Fibroblast of skin of scalp (primary cell): ENCODE data around the gene SACS.
"Not testable (repeated sequence)": the region's sequence is repeated elsewhere in the genome, so short reads cannot be mapped to it uniquely, and the experiment has no call there.

Experiments
- DNase-seq: peaks from one replicate; pipeline ENCODE4 v3.0.0-alpha.2; 2013

The SACS gene

DNA sequence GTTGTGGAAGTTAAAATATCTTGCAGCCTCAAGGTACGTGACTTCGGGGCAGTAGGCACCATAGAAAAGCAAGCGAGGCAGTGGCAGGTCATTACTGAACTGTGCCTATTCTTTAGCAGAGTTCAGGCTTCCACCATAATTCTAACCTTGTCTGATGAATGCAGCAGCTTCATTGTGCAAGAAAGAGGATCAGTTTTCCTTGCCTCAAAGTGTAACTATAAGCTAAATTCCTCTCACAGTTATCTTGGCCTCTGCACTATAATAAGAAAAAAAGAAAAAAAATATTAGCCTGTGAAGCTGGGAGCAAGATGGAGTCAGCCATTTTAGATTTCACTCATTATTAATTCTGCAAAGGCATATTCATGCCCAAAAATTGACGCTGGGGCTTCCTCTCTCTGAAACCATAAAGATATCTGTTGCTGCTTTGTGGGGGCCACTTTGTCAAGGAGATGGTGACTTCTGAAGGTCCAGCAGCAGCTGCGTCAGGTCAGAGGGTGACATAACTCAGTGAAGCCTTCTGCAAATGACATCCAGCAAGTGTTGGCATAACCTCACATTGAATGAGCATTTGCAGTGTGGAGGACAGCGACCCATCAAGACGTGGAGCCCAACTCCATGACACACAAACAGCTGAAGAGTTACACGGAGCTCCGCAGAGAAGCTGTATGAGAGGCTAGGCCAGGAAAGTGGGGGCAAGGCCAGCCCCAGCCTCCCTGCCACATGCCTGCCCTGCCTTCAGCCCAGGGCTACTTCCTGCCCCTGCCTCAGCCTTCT lies 23.1 kb upstream of the SACS start:
- no peak for DNase-seq

DNA sequence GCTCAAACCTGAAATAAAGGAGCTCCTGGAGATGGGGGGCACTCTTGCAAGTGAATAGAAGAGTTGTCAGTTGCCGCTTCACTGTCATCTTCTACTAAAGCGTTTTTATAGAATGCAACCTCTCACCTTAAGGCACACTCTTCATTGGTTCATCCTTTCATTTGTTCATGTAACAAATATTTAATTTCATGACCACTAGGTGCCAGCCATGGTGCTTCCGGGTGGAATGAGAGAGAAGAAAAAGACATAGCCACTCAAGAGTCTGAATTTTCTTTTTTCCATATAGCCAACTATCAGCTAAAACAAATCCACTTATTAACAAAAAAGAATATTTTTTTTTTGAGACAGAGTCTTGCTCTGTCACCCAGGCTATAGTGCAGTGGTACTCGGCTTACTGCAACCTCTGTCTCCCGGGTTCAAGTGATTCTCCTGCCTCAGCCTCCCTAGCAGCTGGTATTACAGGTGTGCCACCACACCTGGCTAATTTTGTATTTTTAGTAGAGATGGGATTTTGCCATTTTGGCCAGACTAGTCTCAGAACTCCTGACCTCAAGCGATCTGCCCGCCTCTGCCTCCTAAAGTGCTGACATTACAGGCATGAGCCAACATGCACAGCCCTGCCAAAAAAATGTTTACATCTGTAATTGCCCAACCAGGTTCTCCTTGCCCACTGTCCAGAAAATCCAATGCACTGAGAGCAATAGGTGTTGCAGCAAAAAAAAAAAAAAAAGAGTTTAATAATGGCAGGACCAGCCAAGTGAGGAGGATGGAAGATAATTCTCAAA lies 22.1 kb upstream of the SACS start:
- DNase-seq, result no peak

GRCh38 chr13:23453132-23453531 lies 19.6 kb upstream of the SACS start:
- no peak for DNase-seq

GRCh38 chr13:23450340-23451046 lies 17.0 kb upstream of the SACS start:
- no peak for DNase-seq

- DNase-seq, result no peak
Measured at GRCh38 chr13:23449398-23450162, 16.1 kb upstream of the SACS start.

- DNase-seq, result peak; percentile 49
Measured at GRCh38 chr13:23447927-23448326, 14.4 kb upstream of the SACS start.

- DNase-seq, result no peak
Measured at GRCh38 chr13:23445794-23446193, 12.3 kb upstream of the SACS start.

DNA sequence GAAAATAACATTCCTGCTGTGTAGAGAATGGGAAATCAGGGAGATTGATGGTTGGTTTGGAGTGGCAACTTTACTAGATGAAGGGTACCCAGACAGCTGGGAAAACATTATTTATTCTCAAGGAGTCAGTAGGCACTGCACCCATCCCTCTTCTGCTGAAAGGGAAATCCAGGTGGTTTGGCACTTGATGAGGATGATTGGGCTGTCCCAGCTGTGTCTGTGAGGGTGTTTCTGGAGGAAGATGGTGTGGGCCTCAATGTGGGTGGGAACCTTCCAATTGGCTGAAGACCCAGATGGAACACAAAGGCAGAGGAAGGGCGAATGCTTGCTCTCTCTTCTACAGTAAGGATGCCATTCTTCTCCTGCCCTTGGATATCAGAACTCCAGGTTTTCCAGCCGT lies 10.4 kb upstream of the SACS start:
- DNase-seq, result no peak

GRCh38 chr13:23443110-23443509 lies 9.6 kb upstream of the SACS start:
- no peak for DNase-seq

GRCh38 chr13:23440821-23441618 lies 7.5 kb upstream of the SACS start:
- no peak for DNase-seq

- DNase-seq, result not testable (repeated sequence)
Measured at GRCh38 chr13:23440324-23440723, 6.8 kb upstream of the SACS start.

- no peak for DNase-seq
Measured at GRCh38 chr13:23437916-23438315, 4.4 kb upstream of the SACS start.

GRCh38 chr13:23436680-23437079 lies 3.2 kb upstream of the SACS start:
- DNase-seq, result no peak

- DNase-seq, result no peak
Measured at GRCh38 chr13:23434491-23434890, 989 bp upstream of the SACS start.

GRCh38 chr13:23432626-23433025 lies 876 bp downstream of the SACS start:
- DNase-seq, result no peak

DNA sequence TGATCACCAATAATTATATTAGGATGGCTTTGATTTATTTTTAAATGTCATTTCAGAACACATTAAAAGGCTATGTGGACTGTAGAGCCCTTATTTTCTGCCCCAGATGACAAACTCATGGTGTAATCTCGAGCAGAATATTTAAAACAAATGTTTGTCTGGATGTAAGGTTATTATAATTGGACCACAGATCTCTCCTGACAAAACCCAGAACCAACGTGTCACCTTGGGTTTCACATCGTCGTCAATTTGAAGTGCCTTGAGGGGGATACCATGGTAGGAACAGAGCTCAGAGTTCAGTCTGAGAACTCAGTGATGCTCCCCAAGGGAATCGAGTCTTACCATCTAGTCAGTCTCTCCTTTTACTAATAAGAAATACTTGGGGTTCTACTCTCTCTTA lies 2.8 kb downstream of the SACS start:
- no peak for DNase-seq

- peak; percentile 47 for DNase-seq
Measured at GRCh38 chr13:23427881-23428528, 5.5 kb downstream of the SACS start.

DNA sequence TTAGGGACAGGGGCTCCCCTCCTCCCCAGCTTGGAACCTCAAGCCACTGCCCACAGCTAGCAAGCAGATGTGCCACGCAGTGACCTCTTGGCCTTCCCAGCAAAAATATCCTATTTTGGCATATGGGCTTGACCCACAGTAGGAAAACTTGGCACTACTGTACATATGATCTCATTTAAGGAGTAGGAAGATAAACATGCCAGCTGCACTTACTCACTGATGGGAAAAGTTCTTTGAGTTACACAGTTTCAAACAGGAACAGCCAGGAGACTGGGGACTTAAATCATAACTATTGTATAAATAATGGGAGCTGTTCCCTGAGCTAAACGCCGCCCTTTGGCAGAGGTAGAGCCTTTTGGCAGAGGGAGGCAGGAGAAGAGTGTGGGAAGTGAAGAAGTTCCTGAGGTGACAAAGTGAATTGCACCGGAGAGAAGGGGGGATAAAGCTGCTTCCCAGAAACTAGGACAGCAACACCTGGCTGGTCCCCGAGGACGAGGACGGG lies 6.1 kb downstream of the SACS start:
- peak; percentile 93 for DNase-seq

DNA sequence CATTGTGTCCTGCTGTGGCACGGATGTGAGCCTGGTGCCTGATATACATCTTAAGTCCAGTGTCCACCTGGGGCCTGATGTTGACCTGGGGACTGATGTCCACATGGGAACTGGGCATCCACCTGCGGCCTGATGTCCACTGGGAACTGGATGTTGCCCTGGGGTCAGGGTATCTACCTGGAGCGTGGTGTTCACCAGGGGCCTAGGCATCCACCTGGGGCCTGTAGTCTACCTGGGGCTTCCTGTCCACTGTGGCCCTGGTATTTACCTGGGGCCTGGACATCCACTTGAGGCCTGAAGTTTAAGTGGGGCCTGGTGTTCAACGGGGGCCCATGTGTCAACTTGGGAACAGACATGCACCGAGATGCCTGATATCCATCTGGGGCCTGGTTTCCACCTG lies 11.9 kb downstream of the SACS start:
- no peak for DNase-seq

DNA sequence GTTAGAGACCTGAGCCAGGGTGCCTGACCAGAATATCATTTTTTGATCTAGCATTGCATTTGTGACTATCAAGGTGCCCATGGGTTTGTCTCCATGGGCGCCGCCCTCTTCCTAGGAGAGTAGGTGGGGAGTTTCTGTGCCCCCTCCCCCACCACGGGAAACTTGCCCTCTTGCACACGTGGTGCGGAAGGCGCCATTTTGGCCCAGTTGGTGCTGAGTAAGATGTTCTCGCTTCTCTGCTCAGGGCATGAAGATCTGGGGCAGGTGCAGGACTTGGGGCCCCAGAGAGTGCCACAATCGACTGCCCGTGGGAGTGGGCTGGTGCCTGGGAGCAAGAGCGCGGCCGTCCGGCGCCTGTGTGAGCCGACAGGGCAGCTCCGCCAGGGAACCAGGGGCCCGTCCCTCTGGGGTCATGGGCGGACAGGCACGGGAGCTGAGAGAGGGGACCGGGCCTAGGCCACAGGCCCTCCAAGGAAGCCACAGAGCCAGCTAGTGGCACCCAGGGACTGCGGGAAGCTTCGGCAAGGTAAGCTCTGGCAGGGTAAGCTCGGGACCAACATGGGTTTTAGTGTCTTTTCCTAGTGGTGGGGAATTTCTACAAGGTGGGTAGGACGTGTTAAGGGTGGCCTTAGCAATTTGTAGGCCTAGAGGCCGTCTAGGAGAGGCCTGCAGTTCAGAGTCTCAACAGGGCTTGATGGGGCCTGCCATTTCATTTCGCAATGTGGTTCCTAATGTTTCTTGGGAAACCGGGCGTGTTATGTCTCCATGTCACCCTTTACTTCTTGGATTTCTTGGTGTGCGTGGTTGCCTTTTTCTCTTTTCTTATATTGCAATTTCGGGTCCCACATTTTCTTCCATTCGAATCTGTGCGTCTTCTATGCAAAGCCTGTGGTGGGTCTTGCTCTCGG lies 14.5 kb downstream of the SACS start:
- no peak for DNase-seq
